ENCODE results near the gene AFG1L.

The AFG1L gene

GRCh38 chr6:108570517-108570916 lies 275.7 kb downstream of the AFG1L start:
- TF ChIP-seq ZNF274 (IDR thresholded peaks at IDR 0.05; ENCODE audit: low read depth, low read length) = no peak
- no peak for TF ChIP-seq YY1 (IDR thresholded peaks at IDR 0.05; ENCODE audit: insufficient read depth, insufficient read length)
- no peak for TF ChIP-seq SUZ12 (IDR thresholded peaks at IDR 0.05; ENCODE audit: extremely low read depth, insufficient read depth, insufficient read length)
- Histone ChIP-seq H3K27me3 (ENCODE audit: insufficient read depth, insufficient read length) (no peaks in the 10 kb centered on the region), H3K4me1 (ENCODE audit: insufficient read depth, insufficient read length) (no peaks in the 10 kb centered on the region), H3K36me3 (ENCODE audit: insufficient read depth, insufficient read length, low read length) (peaks cover 15% of the 10 kb centered on the region), H3K4me3 (ENCODE audit: insufficient read length, low read depth) (no peak overlapping the region), H3K9ac (ENCODE audit: insufficient read length, low read depth) (no peak overlapping the region), H3K9me3 (ENCODE audit: insufficient read depth, low read length) (no peaks in the 10 kb centered on the region)
- DNase-seq (ENCODE audit: low read depth, low spot score) = no peak

- no peak for DNase-seq (ENCODE audit: low read depth, low spot score)
- TF ChIP-seq YY1 (IDR thresholded peaks at IDR 0.05; ENCODE audit: insufficient read depth, insufficient read length) (no peak), SUZ12 (IDR thresholded peaks at IDR 0.05; ENCODE audit: extremely low read depth, insufficient read depth, insufficient read length) (no peak), ZNF274 (IDR thresholded peaks at IDR 0.05; ENCODE audit: low read depth, low read length) (no peak)
- Histone ChIP-seq H3K4me3 (ENCODE audit: insufficient read length, low read depth) (no peak overlapping the region), H3K4me1 (ENCODE audit: insufficient read depth, insufficient read length) (no peaks in the 10 kb centered on the region), H3K27me3 (ENCODE audit: insufficient read depth, insufficient read length) (no peaks in the 10 kb centered on the region), H3K9ac (ENCODE audit: insufficient read length, low read depth) (no peak overlapping the region), H3K36me3 (ENCODE audit: insufficient read depth, insufficient read length, low read length) (peaks cover 15% of the 10 kb centered on the region), H3K9me3 (ENCODE audit: insufficient read depth, low read length) (no peaks in the 10 kb centered on the region)
Measured at GRCh38 chr6:108574457-108575141, 279.7 kb downstream of the AFG1L start.
